ENCODE measurements around the gene USP12.
A peak's percentile ranks its signal among the peaks of the same experiment; 100 is the strongest.
"Not testable (repeated sequence)": the region's sequence is repeated elsewhere in the genome, so short reads cannot be mapped to it uniquely, and the experiment has no call there.

The USP12 gene, protein sequence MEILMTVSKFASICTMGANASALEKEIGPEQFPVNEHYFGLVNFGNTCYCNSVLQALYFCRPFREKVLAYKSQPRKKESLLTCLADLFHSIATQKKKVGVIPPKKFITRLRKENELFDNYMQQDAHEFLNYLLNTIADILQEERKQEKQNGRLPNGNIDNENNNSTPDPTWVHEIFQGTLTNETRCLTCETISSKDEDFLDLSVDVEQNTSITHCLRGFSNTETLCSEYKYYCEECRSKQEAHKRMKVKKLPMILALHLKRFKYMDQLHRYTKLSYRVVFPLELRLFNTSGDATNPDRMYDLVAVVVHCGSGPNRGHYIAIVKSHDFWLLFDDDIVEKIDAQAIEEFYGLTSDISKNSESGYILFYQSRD

GRCh38 chr13:27171244-27171826, at the start of gene USP12:
Gene USP12, minus strand, starts transcription at chr13:27171811. Its CDS starts 172 bp downstream, at chr13:27171639.
- peak; percentile 18 to 19 for DNase-seq (ENCODE audit: low read depth in 2 of 2)

GRCh38 chr13:27219611-27220010, 48.0 kb upstream of the USP12 start:
- DNase-seq (ENCODE audit: low read depth in 2 of 2): no peak

DNA sequence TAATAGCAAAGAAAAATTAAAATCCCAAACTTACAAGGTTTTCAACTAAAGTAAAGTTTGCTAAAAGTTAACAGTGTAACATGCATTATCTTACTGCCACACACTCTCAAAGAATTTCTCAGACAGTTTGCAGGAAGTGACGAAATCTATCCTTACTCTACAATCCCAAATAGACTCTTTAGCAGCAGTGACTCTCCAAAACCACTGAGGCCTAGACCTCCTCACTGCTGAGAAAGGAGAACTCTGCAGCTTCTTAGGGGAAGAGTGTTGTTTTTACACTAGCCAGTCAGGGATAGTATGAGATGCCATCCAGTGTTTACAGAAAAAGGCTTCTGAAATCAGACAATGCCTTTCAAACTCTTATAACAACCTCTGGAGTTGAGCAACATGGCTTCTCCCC, 47.2 kb upstream of the USP12 start:
- DNase-seq (ENCODE audit: low read depth in 2 of 2): not testable (repeated sequence)

DNA sequence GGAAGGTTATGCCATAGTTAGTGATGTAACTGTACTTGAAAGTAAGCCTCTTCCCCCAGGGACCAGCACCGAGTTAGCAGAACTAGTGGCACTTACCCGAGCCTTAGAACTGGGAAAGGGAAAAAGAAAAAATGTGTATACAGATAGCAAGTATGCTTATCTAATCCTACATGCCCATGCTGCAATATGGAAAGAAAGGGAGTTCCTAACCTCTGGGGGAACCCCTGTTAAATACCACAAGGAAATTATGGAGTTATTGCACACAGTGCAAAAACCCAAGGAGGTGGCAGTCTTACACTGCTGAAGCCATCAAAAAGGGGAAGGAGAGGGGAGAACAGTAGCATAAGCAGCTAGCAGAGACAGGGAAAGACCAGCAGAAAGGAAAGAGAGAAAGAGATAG, 46.2 kb upstream of the USP12 start:
- DNase-seq (ENCODE audit: low read depth in 2 of 2): not testable (repeated sequence)

DNA sequence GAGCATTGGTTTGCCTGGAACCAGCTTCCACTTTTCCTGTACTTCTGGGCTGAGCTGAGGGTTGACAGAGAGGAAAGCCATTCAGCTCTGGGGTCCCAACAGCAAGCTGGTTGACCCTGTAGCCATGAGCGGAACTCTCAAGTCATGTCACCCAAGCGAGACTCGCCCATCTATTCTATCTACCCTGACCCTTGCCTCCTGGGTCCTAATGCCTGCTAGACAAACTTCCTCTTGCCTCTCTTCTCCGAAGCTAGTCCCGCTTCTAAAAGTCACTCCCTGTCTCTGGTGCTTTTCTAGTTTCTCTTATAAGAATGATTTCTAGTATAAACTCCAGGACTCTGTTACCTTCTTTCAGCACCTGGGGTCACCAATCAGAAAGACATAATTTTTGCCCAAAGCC, 41.8 kb upstream of the USP12 start:
- not testable (repeated sequence) for DNase-seq (ENCODE audit: low read depth in 2 of 2)

GRCh38 chr13:27211771-27212364, 40.3 kb upstream of the USP12 start:
- no peak for DNase-seq (ENCODE audit: low read depth in 2 of 2)

- DNase-seq (ENCODE audit: low read depth in 2 of 2): no peak
Observed at GRCh38 chr13:27211271-27211670, 39.7 kb upstream of the USP12 start.

- no peak for DNase-seq (ENCODE audit: low read depth in 2 of 2)
Observed at GRCh38 chr13:27208514-27208913, 36.9 kb upstream of the USP12 start.

GRCh38 chr13:27203854-27204253, 32.2 kb upstream of the USP12 start:
- DNase-seq (ENCODE audit: low read depth in 2 of 2): no peak

DNA sequence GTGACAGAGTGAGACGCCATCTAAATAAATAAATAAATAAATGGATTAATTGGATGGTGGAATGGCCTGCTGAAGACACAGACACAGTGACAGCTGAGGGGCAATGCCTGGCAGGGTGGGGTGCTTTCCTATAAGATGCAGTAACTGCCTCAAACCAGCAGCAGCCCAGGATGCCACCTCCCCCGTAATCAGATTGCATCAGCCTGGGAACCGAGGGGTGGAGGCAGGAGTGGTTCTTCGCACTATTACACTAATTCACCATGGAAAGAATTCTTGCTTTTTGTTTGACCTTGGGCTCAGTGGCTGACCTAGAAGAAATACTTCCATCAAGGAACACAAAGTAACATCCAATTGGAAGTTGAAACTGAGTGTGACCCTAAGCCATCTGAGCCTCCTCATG, 31.6 kb upstream of the USP12 start:
- DNase-seq (ENCODE audit: low read depth in 2 of 2): no peak

DNA sequence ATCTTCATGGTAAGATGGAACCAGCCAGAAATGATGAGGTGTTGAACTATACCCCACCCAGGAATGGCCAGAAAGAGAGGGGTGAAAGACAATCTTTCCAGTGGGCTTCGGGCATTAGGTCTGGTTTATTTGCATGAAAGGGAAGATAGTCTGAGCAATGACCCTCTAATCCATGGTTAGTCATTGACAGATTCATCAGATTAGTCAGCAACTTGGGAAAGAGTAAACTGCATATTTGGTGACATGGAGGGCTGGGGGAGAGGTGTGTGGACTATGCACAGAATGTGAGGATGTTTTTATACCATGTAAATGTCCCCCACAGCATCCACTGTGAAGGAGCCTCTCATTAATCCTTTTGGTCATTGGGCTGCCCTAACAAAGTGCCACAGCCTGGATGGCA, 30.1 kb upstream of the USP12 start:
- no peak for DNase-seq (ENCODE audit: low read depth in 2 of 2)

- no peak for DNase-seq (ENCODE audit: low read depth in 2 of 2)
Observed at GRCh38 chr13:27200413-27201070, 28.9 kb upstream of the USP12 start.

- no peak for DNase-seq (ENCODE audit: low read depth in 2 of 2)
Observed at GRCh38 chr13:27199696-27200095, 28.1 kb upstream of the USP12 start.

DNA sequence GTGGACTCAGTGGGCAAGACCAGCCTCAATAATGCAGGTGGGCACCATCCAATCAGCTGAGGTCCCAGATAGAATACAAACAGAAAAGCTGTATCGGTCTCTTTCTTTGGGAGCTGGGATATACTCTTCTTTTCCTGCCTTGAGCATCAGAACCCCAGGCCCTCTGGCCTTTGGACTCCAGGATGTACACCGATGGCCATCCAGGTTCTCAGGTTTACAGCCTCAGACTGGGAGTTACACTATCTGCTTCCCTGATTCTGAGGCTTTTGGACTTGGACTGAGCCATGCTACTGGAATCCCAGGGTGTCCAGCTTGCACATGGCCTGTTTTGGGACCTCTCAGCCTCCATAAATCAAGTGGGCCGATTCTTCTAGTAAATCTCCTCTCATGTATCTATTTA, 27.6 kb upstream of the USP12 start:
- DNase-seq (ENCODE audit: low read depth in 2 of 2): no peak

- DNase-seq (ENCODE audit: low read depth in 2 of 2): no peak
Observed at GRCh38 chr13:27194895-27195764, 23.5 kb upstream of the USP12 start.

DNA sequence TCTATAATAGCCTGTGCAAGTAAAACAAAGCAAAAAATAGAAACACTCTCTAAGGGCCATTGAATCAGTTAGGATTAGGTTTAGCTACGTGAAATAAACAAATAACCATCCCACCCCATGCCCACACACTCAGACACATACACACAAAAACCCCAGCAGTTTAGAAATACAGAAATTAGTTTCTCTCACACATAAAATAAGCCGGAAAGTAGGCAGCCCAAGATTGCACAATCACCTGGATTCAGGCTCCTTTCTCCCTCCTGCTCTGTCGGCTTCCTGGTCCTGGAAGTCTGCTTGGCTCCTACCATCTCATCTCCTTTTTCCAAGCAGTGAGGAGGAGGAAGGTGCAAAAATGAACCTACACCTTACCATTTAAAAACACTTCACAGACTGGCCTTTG, 22.6 kb upstream of the USP12 start:
- DNase-seq (ENCODE audit: low read depth in 2 of 2): no peak

GRCh38 chr13:27193496-27193895, 21.9 kb upstream of the USP12 start:
- no peak for DNase-seq (ENCODE audit: low read depth in 2 of 2)

DNA sequence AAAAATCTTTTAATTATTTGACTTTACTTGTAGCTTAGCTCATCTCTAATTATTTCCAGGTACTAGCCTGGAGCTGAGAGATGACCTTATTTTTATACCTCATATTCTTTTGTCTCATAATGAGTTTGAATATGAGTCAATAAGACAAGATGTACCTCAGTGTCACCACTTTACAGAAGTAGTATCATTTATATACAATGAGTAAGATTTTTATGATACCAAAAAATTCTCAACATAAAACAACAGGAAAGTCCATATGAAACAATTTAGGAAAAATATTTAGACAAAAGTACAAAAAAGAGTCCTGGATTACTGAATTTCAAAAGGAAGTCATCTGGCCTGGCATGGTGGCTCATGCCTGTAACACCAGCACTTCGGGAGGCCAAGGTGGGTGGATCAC, 21.4 kb upstream of the USP12 start:
- no peak for DNase-seq (ENCODE audit: low read depth in 2 of 2)

DNA sequence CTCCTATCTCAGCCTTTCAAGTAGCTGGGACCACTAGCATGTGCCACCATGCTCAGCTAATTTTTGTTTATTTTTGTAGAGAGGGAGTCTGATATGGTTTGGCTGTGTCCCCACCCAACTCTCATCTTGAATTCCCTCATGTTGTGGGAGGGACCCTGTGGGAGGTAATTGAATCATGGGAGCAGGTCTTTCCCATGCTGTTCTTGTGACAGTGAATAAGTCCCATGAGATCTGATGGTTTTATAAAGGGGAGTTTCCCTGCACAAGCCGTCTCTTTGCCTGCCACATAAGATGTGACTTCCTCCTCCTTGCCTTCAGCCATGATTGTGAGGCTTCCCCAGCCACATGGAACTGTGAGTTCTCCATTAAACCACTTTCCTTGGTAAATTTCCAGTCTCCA, 20.8 kb upstream of the USP12 start:
- DNase-seq (ENCODE audit: low read depth in 2 of 2): not testable (repeated sequence)

DNA sequence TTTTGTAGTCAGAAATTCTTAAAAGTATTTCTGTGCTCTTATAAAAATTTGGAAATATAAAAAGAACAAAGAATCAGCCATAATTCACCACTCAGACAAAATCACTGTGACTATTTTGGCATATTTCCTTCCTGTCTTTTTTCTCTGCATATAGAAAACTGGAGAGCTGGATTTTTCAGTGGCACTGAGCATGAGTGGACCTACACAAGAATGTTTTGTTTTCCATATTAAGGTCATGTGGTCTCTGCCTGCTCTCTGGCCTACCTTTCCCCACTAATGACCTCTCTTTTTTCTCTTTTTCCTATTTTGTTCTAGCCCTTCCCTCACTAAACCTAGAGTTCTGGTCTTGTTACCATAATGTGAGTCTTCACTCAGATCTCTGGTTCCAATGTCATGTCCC, 17.6 kb upstream of the USP12 start:
- DNase-seq (ENCODE audit: low read depth in 2 of 2): no peak

- no peak for DNase-seq (ENCODE audit: low read depth in 2 of 2)
Observed at GRCh38 chr13:27188239-27188638, 16.6 kb upstream of the USP12 start.

DNA sequence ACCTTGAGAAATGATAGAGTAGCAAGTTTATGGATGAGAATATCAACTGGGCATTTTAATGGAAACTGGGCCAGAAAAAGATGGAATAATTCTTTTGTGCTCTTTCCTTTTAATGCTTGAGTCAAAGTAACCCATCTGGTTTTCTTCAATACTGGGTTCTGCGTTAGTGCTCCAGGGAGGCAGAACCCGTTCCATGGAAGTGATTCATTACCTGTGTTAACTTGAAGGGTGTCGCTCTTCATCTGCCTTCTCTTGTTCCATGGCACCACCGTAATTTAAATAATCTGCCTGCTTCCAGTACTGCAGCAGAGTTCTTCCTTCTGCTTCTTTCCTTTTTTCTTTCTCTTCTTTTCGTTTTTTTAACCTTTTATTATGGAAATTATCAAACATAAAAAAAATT, 14.7 kb upstream of the USP12 start:
- no peak for DNase-seq (ENCODE audit: low read depth in 2 of 2)

Measured in stimulated activated CD8-positive, alpha-beta memory T cell treated with anti-CD3 and anti-CD28 coated beads, Interleukin-15, amount 100 ng/mL, for 48 hours (primary cell).